K562 (cell line): Measurements from ENCODE around the gene TLR8. TPM values are rescaled to one million over a fixed set of nuclear protein-coding genes. Genes with fewer than 3 reads are reported as not detected.
"Not testable (repeated sequence)": the region's sequence is repeated elsewhere in the genome, so short reads cannot be mapped to it uniquely, and the experiment has no call there.

Experiments used
- ATAC-seq: fragments of 200-7000 bp; cut with Tn5 transposase; 3 replicates; pipeline ENCODE4 v1.9.1; 2020; ENCODE audit warnings: moderate library complexity
- BruUV-seq: library from RNA; stranded (reverse); fragments of 400-500 nt; replicated peaks from 2 replicates; lab custom pipeline; 2021; lab: Mats Ljungman, UMichigan
- CTCF ChIA-PET: fragments of 300-600 bp; formaldehyde crosslinking; extraction: SDS; loops from one replicate; lab custom pipeline; 2021; ENCODE audit warnings: low intra/inter-chr PET ratio; lab: Yijun Ruan, JAX
- POLR2A ChIA-PET: fragments of 300-600, 350-650 bp; sonication (Branson Sonifier 250); formaldehyde crosslinking; extraction: SDS; loops from one replicate; lab custom pipeline; 2021; ENCODE audit warnings: antibody characterized with exemption, inconsistent platforms; lab: Yijun Ruan, JAX
- DNase-seq, 4 experiments: peaks; one replicate each; pipeline versions ENCODE4 v3.0.0 to v3.0.0-alpha.2; 2011 to 2018; ENCODE audit warnings: low spot score in 3 of 4, mixed read lengths in 3 of 4; ENCODE audit errors: extremely low read depth in 1 of 4
- FAIRE-seq: peaks from 2 replicates; lab custom pipeline; 2011; peaks lifted over from hg19 to GRCh38; lab: Jason Lieb, UNC
- H2AFZ ChIP-seq: 2 replicates; pipeline ENCODE4 v1.6.0; 2011; ENCODE audit warnings: low read depth, low read length, control low read depth, inconsistent platforms
- H3K27ac ChIP-seq: fragments of 200-600 bp; 3 replicates; pipeline ENCODE4 v1.8.0; 2011; ENCODE audit warnings: low read depth, mild to moderate bottlenecking, control low read depth, inconsistent platforms, low read length, moderate library complexity, mixed read lengths; ENCODE audit errors: extremely low read depth
- H3K27me3 ChIP-seq, 2 experiments: fragments of 300-600 bp in 1 of 2; 2 replicates in 1 of 2; 3 replicates in 1 of 2; pipeline versions ENCODE4 v1.6.0 to v1.8.0; 2011; ENCODE audit warnings: inconsistent platforms in 2 of 2, low read length in 2 of 2, mild to moderate bottlenecking in 1 of 2, mixed read lengths in 1 of 2, moderate library complexity in 1 of 2; ENCODE audit not compliant: control insufficient read depth in 2 of 2, insufficient read depth in 2 of 2
- H3K36me3 ChIP-seq: fragments of 300-600 bp; 3 replicates; pipeline ENCODE4 v1.8.0; 2011; ENCODE audit warnings: mild to moderate bottlenecking, low read length, inconsistent platforms; ENCODE audit not compliant: control insufficient read depth, insufficient read depth
- H3K4me1 ChIP-seq, 2 experiments: fragments of 200-600 bp in 1 of 2; replicated peaks in 1 of 2; 2 replicates in 1 of 2; 3 replicates in 1 of 2; pipeline versions ENCODE4 v1.5.1 to v1.8.0; 2011; ENCODE audit warnings: inconsistent platforms in 2 of 2, low read length in 2 of 2, mild to moderate bottlenecking in 1 of 2, mixed read lengths in 1 of 2, moderate library complexity in 1 of 2; ENCODE audit not compliant: control insufficient read depth in 2 of 2, insufficient read depth in 2 of 2
- H3K4me2 ChIP-seq: 2 replicates; pipeline ENCODE4 v1.6.1; 2011; ENCODE audit warnings: low read length, control low read depth, inconsistent platforms, mixed read lengths; ENCODE audit not compliant: insufficient read depth
- H3K4me3 ChIP-seq: fragments of 200-600 bp; sonication (generic), shearing (Covaris generic); 2 replicates; pipeline ENCODE4 v1.5.1; 2016; ENCODE audit warnings: control low read depth, inconsistent platforms
- H3K79me2 ChIP-seq: fragments of 200-600 bp; 3 replicates; pipeline ENCODE4 v1.8.0; 2011; ENCODE audit warnings: low read length, inconsistent platforms; ENCODE audit not compliant: control insufficient read depth, insufficient read depth
- H3K9ac ChIP-seq, 2 experiments: 2 replicates each; pipeline versions ENCODE4 v1.6.0 to v1.6.1; 2011; ENCODE audit warnings: low read depth in 2 of 2, low read length in 2 of 2, control low read depth in 1 of 2, inconsistent platforms in 1 of 2, mild to moderate bottlenecking in 1 of 2, mixed read lengths in 1 of 2; ENCODE audit not compliant: insufficient read depth in 1 of 2
- H3K9me1 ChIP-seq: one replicate; pipeline ENCODE4 v1.6.0; 2011; ENCODE audit warnings: inconsistent platforms, mild to moderate bottlenecking, low read length, moderate library complexity; ENCODE audit not compliant: control insufficient read depth, insufficient read depth
- H3K9me3 ChIP-seq: replicated peaks from 2 replicates; pipeline ENCODE4 v1.5.1; 2011; ENCODE audit warnings: low read depth, low read length, inconsistent platforms; ENCODE audit not compliant: control insufficient read depth, insufficient read depth
- H4K20me1 ChIP-seq: replicated peaks from 2 replicates; pipeline ENCODE4 v1.6.1; 2011; ENCODE audit warnings: low read length, inconsistent platforms, mixed read lengths; ENCODE audit not compliant: control insufficient read depth, insufficient read depth
- ATF7 ChIP-seq: fragments of 450-650 bp; IDR thresholded peaks from 2 replicates; pipeline ENCODE4 v1.7.1; 2014; ENCODE audit warnings: mild to moderate bottlenecking, moderate library complexity
- EP300 ChIP-seq: IDR thresholded peaks from 2 replicates; pipeline ENCODE4 v1.6.1; 2012; ENCODE audit warnings: low read length, improper control_type of control experiment
- KHSRP ChIP-seq: fragments of 450-650 bp; IDR thresholded peaks from 2 replicates; pipeline ENCODE4 v1.6.1; 2017
- PHF20 ChIP-seq: fragments of 450-650 bp; IDR thresholded peaks from 2 replicates; pipeline ENCODE4 v1.6.1; 2018; ENCODE audit not compliant: partially characterized antibody
- POLR3G ChIP-seq: IDR thresholded peaks from 2 replicates; pipeline ENCODE4 v1.6.1; 2011; ENCODE audit not compliant: insufficient read length, insufficient replicate concordance; ENCODE audit errors: extremely low read depth
- RBFOX2 ChIP-seq: fragments of 200-400 bp; formaldehyde crosslinking; IDR thresholded peaks from 2 replicates; pipeline ENCODE4 v1.6.1; 2017; ENCODE audit warnings: low read depth, mild to moderate bottlenecking, low read length, moderate library complexity
- RNF2 ChIP-seq: sonication (generic); IDR thresholded peaks from 2 replicates; pipeline ENCODE4 v1.6.1; 2016
- SMAD4 ChIP-seq: fragments of 250-450 bp; sonication (Bioruptor Pico); conservative IDR thresholded peaks from 2 replicates; pipeline ENCODE4 v1.8.0; 2021; ENCODE audit warnings: inconsistent platforms, mild to moderate bottlenecking, moderate library complexity
- ZNF644 ChIP-seq: fragments of 200-800 bp; sonication (Bioruptor generic); IDR thresholded peaks from 2 replicates; pipeline ENCODE4 v1.6.1; 2016; ENCODE audit warnings: low read depth, missing genetic modification characterization, missing compliant biosample characterization
- WGBS: fragments of 100-300 bp; shearing (Covaris generic); methylation state at CpG from one replicate; pipeline ENCODE4 v1.1.6; 2016; ENCODE audit warnings: low coverage, mixed read lengths; ENCODE audit not compliant: insufficient coverage; ENCODE audit errors: missing lambda C conversion rate; 5-methylcytosine and 5-hydroxymethylcytosine counted together
- in situ Hi-C: fragments of 300-500 bp; cut with MboI; formaldehyde crosslinking; loops from 4 replicates; pipeline ENCODE4 v1.15.0; 2018; ENCODE audit warnings: inconsistent platforms, mixed read lengths
- intact Hi-C: fragments of 100-400 bp; cut with micrococcal nuclease; formaldehyde crosslinking; loops from 2 replicates; pipeline ENCODE4 v1.14.2; 2022
- polyA plus RNA-seq, 8 experiments: library from polyadenylated mRNA; depleted of rRNA in 4 of 8; stranded (reverse) in 5 of 8; unstranded in 3 of 8; fragments of >200 nt; fragmentation: Nextera tagmentation in 2 of 8; fragmentation: Illumina TruSeq in 1 of 8; extraction: Ambion mirVana in 2 of 8; extraction: Trizol in 1 of 8; gene quantifications; 2 replicates each; pipeline versions ENCODE4 v1.2.1 to v1.2.3, GENCODE V29; 2011 to 2014; ENCODE audit warnings: inconsistent platforms in 1 of 8, missing spikeins in 1 of 8
- total RNA-seq, 7 experiments: library from RNA; depleted of rRNA in 6 of 7; stranded (reverse); fragments of >200 nt in 6 of 7; fragmentation: Illumina TruSeq in 2 of 7; extraction: Trizol in 2 of 7; gene quantifications; 2 replicates each; pipeline versions ENCODE4 v1.2.1 to v1.2.3, GENCODE V29; 2011 to 2021; ENCODE audit warnings: low replicate concordance in 1 of 7
- TF ChIP-seq, protein P1 (sequence below): fragments of 250-450 bp; sonication (Bioruptor Pico); IDR thresholded peaks from 2 replicates; pipeline ENCODE4 v1.5.0; 2020; ENCODE audit warnings: mild to moderate bottlenecking

Gene TLR8
- total and polyA plus RNA-seq, 9 of the 15 experiments (the other 6 are each of a cell fraction or from before 2014, with no cell fraction given): not detected

DNA sequence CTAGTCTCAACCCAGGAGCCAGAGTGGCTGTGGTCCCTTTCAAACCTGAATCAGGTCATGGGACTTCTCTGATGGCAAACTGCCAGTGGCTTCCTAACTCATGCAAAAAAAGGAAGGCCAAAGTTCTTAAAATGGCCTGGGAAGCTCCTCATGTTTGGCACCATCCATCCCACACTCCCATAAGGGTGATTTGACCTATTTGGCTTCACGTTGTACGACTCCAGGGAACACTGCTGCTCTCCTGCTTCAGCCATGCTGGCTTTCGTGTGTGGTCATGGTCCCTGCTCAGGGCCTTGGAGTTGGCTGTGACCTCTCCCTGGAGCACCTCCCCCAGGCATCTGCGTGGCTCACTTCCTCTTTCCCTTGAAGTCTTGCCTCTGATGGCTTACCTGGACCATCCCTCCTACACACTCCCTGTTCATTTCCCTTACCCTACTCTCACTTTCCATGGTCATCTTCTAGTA, 55.7 kb downstream of the TLR8 start (continued):
- TF ChIP-seq POLR3G (no peak), KHSRP (no peak), EP300 (0 out of 2 replicates have a peak, but pooled peaks have one; percentile 12), ATF7 (0 out of 2 replicates have a peak, but pooled peaks have one; percentile 36), RNF2 (peak; percentile 45; the same call in 1 of the 2 replicates), ZNF644 (tag) (no peak), PHF20 (no peak), SMAD4 (CRISPR knock-in tag) (peak; percentile 85)
- TF ChIP-seq, protein P1, sequence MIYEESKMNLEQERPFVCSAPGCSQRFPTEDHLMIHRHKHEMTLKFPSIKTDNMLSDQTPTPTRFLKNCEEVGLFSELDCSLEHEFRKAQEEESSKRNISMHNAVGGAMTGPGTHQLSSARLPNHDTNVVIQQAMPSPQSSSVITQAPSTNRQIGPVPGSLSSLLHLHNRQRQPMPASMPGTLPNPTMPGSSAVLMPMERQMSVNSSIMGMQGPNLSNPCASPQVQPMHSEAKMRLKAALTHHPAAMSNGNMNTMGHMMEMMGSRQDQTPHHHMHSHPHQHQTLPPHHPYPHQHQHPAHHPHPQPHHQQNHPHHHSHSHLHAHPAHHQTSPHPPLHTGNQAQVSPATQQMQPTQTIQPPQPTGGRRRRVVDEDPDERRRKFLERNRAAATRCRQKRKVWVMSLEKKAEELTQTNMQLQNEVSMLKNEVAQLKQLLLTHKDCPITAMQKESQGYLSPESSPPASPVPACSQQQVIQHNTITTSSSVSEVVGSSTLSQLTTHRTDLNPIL: no peak

DNA sequence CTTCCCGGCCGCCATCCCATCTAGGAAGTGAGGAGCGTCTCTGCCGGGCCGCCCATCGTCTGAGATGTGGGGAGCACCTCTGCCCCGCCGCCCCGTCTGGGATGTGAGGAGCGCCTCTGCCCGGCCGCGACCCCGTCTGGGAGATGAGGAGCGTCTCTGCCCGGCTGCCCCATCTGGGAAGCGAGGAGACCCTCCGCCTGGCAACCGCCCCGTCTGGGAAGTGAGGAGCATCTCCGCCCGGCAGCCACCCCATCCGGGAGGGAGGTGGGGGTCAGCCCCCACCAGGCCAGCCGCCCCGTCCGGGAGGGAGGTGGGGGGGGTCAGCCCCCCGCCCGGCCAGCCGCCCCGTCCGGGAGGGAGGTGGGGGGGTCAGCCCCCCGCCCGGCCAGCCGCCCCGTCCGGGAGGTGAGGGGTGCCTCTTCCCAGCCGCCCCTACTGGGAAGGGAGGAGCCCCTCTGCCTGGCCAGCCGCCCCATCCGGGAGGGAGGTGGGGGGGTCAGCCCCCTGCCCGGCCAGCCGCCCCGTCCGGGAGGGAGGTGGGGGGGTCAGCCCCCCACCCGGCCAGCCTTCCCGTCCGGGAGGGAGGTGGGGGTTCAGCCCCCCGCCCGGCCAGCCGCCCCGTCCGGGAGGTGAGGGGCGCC, 56.9 kb downstream of the TLR8 start:
- H4K20me1 ChIP-seq, DNase-seq, POLR2A ChIA-PET, H3K9ac ChIP-seq, BruUV-seq, H3K27me3 ChIP-seq, H3K4me3 ChIP-seq, H2AFZ ChIP-seq, FAIRE-seq, H3K36me3 ChIP-seq, intact Hi-C loops, H3K9me3 ChIP-seq, ATAC-seq, H3K9me1 ChIP-seq, H3K4me2 ChIP-seq, CTCF ChIA-PET: not testable (repeated sequence)
- TF ChIP-seq RBFOX2: 0 out of 2 replicates have a peak, but pooled peaks have one; percentile 14
- H3K4me1 ChIP-seq: peaks cover 29 to 37% of the 10 kb centered on the region in 2 experiments
- no CpG with 5 or more reads among the region's 52 CpGs for WGBS
- H3K27ac ChIP-seq: peak overlapping the region; percentile 33; the same call in 1 of the 3 replicates
- H3K79me2 ChIP-seq: peaks cover 25% of the 10 kb centered on the region
- in situ Hi-C loops: loop anchor here (25.0 kb wide), 1 partner anchor 699 kb away; the partner anchor contains the start of gene TCEANC
